LNCAP (cell line): Measurements from ENCODE around the gene FGGY.

ENCODE experiments used
- TF ChIP-seq, protein P1 (sequence below): fragments of 450-650 bp; IDR thresholded peaks from 2 replicates; pipeline ENCODE4 v1.5.1; 2017; ENCODE audit warnings: mild to moderate bottlenecking

The FGGY gene

DNA sequence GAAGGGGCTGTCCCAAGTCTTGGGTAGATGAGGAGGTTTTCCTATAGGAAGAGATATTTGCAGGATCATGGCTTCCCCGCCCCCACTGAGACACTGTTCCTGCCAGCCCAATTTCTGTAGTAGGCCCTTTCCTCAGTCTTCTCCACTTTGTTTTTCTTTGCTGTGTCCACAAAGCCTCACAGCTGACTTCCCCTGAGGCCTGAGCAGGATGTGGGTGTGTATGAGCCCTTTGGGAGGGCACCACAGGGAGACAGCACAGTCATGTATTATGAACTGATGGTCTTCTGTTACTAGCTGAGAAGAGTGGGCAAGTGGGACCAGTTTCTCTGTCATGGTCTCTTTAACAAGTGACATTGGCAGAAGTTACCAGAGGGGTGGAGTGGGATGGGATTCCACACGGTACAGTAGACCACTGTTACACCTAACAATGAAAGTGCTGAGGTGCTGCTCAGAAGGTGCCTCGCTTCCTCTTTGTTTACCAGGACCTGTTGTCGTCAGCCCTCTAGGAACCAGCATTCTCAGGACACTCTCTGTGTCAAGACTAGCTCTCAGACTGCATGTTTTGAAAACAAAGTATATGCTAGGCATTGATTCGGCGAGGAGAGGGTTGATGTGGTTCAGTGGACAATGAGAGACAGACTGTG, 264.0 kb downstream of the FGGY start:
- TF ChIP-seq, protein P1, sequence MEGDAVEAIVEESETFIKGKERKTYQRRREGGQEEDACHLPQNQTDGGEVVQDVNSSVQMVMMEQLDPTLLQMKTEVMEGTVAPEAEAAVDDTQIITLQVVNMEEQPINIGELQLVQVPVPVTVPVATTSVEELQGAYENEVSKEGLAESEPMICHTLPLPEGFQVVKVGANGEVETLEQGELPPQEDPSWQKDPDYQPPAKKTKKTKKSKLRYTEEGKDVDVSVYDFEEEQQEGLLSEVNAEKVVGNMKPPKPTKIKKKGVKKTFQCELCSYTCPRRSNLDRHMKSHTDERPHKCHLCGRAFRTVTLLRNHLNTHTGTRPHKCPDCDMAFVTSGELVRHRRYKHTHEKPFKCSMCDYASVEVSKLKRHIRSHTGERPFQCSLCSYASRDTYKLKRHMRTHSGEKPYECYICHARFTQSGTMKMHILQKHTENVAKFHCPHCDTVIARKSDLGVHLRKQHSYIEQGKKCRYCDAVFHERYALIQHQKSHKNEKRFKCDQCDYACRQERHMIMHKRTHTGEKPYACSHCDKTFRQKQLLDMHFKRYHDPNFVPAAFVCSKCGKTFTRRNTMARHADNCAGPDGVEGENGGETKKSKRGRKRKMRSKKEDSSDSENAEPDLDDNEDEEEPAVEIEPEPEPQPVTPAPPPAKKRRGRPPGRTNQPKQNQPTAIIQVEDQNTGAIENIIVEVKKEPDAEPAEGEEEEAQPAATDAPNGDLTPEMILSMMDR, result no peak

- TF ChIP-seq, protein P1, result no peak
These were observed 264.9 kb downstream of the FGGY start for GRCh38 chr1:59561796-59562195.

DNA sequence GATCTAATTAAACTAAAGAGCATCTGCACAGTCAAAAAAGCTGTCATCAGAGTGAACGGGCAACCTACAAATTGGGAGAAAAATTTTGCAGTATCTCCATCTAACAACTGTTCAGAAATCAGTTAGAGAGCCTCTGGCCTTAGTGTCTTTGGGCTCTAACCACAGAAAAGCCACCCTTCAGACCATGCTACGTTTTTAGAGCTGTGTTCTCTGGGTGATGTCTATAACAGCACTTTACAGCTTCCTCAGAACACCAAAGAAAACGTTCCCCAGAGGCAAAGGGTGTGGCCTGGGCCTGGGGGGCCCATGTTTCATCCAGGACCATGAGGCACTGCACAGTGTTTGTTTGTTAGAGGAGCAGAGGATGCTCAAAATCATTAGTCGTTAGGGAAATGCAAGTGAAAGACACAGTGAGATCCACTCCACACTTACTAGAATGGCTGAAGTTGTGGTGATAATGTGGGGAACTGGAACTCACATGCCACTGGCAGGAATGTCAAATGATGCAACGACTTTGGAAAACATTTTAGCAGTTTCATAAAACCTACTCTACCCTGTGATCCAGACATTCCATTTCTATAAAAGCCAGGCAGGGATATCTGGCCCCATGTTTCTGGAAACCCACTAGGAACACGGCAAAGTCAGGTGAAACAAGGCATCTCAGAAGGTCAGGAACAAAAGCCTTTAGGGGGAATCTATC, 267.4 kb downstream of the FGGY start:
- TF ChIP-seq, protein P1, result no peak

GRCh38 chr1:59565611-59566410, 268.9 kb downstream of the FGGY start:
- TF ChIP-seq, protein P1, result no peak

GRCh38 chr1:59568158-59568935, 271.5 kb downstream of the FGGY start:
- TF ChIP-seq, protein P1, result no peak

DNA sequence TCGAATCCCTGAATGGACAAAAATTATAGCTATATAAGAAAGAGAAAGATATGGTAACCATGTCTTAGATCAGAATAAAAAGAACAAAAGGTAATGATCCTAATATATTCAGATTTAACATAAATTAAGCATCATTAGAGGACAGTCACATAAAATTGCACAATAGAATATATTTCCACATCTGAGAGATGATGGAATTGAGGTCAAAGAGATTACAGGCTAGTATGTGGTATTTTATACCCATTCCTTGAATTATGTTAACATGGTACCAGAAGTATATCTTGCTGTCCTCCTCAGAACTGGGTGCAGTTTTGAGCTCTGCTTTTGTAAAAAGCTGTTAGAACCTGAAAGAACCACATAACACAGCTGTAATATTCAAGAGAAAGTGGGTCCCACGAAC, 272.3 kb downstream of the FGGY start:
- TF ChIP-seq, protein P1, result no peak

DNA sequence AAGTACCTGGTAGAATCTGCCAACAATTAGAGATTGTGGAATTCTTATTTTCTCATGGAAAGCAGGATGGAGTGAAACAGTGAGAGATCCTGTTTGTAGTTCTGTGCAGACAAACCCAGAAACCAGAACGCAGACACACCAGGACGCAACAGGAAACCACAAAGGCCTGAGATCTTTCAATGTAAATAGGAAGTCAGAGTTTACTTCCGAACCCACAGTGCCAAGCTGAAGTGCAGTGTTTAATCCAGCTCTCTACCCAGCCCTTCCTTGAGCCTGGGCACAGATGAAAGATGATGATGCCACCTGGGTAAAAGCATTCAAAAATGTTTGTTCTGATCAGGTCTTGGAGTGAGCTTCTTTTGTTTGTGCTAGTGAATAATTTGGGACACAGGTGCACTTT, 273.6 kb downstream of the FGGY start:
- TF ChIP-seq, protein P1, result no peak
